Testis (tissue), 2 donors: ENCODE results near the gene WDR83.

Experiments used
- POLR2A ChIP-seq: fragments of 450-650 bp; IDR thresholded peaks from one replicate; pipeline ENCODE4 v1.6.1; 2017; ENCODE audit warnings: antibody characterized with exemption, mild to moderate bottlenecking, moderate library complexity
- TF ChIP-seq, protein P1 (sequence below), 3 experiments: fragments of 450-650 bp in 2 of 3; fragments of 200-600 bp in 1 of 3; sonication (generic) in 1 of 3; IDR thresholded peaks; one replicate each; pipeline ENCODE4 v1.5.1; 2016 to 2019; ENCODE audit warnings: antibody characterized with exemption in 3 of 3, mild to moderate bottlenecking in 2 of 3, moderate library complexity in 1 of 3

DNA sequence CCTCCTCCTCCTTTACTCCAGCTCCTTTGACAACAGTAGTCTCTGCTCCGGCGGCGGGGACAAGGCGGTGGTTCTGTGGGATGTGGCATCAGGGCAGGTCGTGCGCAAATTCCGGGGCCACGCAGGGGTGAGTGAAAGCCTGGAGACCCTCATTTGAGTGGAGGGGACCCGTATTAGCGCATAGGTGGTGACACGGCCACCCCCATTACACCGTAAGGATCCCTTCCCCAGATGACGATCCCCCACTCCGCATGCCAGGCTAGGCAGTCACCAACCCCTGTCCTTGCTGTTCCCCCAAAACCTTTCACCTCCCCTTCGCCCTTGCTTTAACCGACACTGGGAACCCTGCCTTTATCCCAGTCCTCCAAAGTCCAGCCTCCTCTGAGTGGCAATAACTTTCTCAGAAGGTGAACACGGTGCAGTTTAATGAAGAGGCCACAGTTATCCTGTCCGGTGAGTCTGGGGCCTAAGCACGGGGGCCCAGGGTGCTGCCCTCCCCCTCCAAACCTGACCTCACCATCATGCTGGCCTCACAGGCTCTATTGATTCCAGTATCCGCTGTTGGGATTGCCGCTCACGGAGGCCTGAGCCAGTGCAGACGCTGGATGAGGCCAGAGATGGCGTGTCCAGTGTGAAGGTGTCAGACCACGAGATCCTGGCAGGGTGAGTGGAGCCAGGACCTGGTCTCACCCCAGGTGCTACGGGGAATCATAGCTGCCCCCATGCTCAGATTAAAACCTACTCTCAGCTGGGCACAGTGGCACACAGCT lies 3.7 kb downstream of the WDR83 start:
- TF ChIP-seq, protein P1, sequence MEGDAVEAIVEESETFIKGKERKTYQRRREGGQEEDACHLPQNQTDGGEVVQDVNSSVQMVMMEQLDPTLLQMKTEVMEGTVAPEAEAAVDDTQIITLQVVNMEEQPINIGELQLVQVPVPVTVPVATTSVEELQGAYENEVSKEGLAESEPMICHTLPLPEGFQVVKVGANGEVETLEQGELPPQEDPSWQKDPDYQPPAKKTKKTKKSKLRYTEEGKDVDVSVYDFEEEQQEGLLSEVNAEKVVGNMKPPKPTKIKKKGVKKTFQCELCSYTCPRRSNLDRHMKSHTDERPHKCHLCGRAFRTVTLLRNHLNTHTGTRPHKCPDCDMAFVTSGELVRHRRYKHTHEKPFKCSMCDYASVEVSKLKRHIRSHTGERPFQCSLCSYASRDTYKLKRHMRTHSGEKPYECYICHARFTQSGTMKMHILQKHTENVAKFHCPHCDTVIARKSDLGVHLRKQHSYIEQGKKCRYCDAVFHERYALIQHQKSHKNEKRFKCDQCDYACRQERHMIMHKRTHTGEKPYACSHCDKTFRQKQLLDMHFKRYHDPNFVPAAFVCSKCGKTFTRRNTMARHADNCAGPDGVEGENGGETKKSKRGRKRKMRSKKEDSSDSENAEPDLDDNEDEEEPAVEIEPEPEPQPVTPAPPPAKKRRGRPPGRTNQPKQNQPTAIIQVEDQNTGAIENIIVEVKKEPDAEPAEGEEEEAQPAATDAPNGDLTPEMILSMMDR (IDR thresholded peaks at IDR 0.05), result no peak
- no peak for TF ChIP-seq POLR2A
